Bone marrow (tissue), 2 donors: ENCODE measurements around the gene CHKB.

Experiments used
- DNase-seq, 2 donors: peaks; one replicate each; lab custom pipeline; 2025; lab: John Stamatoyannopoulos, UW

CHKB gene

GRCh38 chr22:50572965-50573364 is 9.7 kb downstream of the CHKB start:
- no peak for DNase-seq

- DNase-seq: no peak
Observed at GRCh38 chr22:50571264-50572175, 11.1 kb downstream of the CHKB start.

GRCh38 chr22:50570861-50571260 is 11.8 kb downstream of the CHKB start:
- DNase-seq: no peak

GRCh38 chr22:50569896-50570535 is 12.6 kb downstream of the CHKB start:
- no peak for DNase-seq

- no peak for DNase-seq
Observed at GRCh38 chr22:50569041-50569459, 13.6 kb downstream of the CHKB start.

- DNase-seq: no peak
Observed at GRCh38 chr22:50568626-50569025, 14.0 kb downstream of the CHKB start.

GRCh38 chr22:50567721-50568252 is 14.9 kb downstream of the CHKB start:
- no peak for DNase-seq

GRCh38 chr22:50564289-50564688 is 18.4 kb downstream of the CHKB start:
- DNase-seq: no peak

GRCh38 chr22:50563413-50564160 is 19.1 kb downstream of the CHKB start:
- no peak for DNase-seq

GRCh38 chr22:50562523-50563412 is 19.9 kb downstream of the CHKB start, which contains the start of gene SYCE3:
Gene SYCE3 (minus strand): TSS chr22:50562919. CDS start chr22:50556405, 6,514 bp downstream.
- DNase-seq: peak; percentile 85 to 88

GRCh38 chr22:50561401-50562358 is 21.0 kb downstream of the CHKB start:
- DNase-seq: no peak

GRCh38 chr22:50560034-50560433 is 22.6 kb downstream of the CHKB start:
- DNase-seq: no peak

- no peak for DNase-seq
Observed at GRCh38 chr22:50556703-50557102, 25.9 kb downstream of the CHKB start.

- DNase-seq: no peak
Observed at GRCh38 chr22:50553310-50553709, 29.3 kb downstream of the CHKB start.

GRCh38 chr22:50551160-50551752 is 31.4 kb downstream of the CHKB start:
- no peak for DNase-seq

- no peak for DNase-seq
Observed at GRCh38 chr22:50550395-50550794, 32.3 kb downstream of the CHKB start.

GRCh38 chr22:50548921-50549790 is 33.5 kb downstream of the CHKB start:
- DNase-seq: no peak
